GM23338 (cell line): ENCODE measurements around the gene BPIFB6. TPM values are rescaled to one million over a fixed set of nuclear protein-coding genes. Genes with fewer than 3 reads are reported as not detected.

ENCODE experiments used
- ATAC-seq: fragments of 200-7000 bp; cut with Tn5 transposase; 3 replicates; pipeline ENCODE4 v1.9.1; 2020
- DNase-seq: peaks from one replicate; pipeline ENCODE4 v3.0.0-alpha.2; 2015; ENCODE audit warnings: low spot score
- H2AFZ ChIP-seq: fragments of 200-600 bp; sonication (generic); 2 replicates; pipeline ENCODE4 v1.8.0; 2016; ENCODE audit warnings: antibody characterized with exemption, mild to moderate bottlenecking, moderate library complexity
- H3F3A ChIP-seq: fragments of 200-600 bp; sonication (generic); replicated peaks from 2 replicates; pipeline ENCODE4 v1.8.0; 2017; ENCODE audit warnings: antibody characterized with exemption, mixed run types, low read depth
- H3K27ac ChIP-seq: fragments of 200-600 bp; sonication (generic); 2 replicates; pipeline ENCODE4 v1.6.1; 2016; ENCODE audit warnings: low read depth
- H3K27me3 ChIP-seq: fragments of 200-600 bp; sonication (generic); 2 replicates; pipeline ENCODE4 v1.8.0; 2016; ENCODE audit warnings: mild to moderate bottlenecking, mixed run types, moderate library complexity; ENCODE audit not compliant: insufficient read depth
- H3K36me3 ChIP-seq: fragments of 200-600 bp; sonication (generic); 2 replicates; pipeline ENCODE4 v1.8.0; 2016; ENCODE audit warnings: mild to moderate bottlenecking; ENCODE audit not compliant: insufficient read depth
- H3K4me1 ChIP-seq: fragments of 200-600 bp; sonication (generic); 2 replicates; pipeline ENCODE4 v1.8.0; 2016; ENCODE audit warnings: mild to moderate bottlenecking, moderate library complexity; ENCODE audit not compliant: insufficient read depth
- H3K4me2 ChIP-seq: fragments of 200-600 bp; sonication (generic); 2 replicates; pipeline ENCODE4 v1.7.1; 2017; ENCODE audit warnings: mixed run types
- H3K4me3 ChIP-seq: fragments of 200-600 bp; sonication (generic); 2 replicates; pipeline ENCODE4 v1.6.1; 2016; ENCODE audit warnings: mixed run types
- H3K79me2 ChIP-seq: fragments of 200-600 bp; sonication (generic); replicated peaks from 2 replicates; pipeline ENCODE4 v1.8.0; 2017; ENCODE audit warnings: mild to moderate bottlenecking; ENCODE audit not compliant: insufficient read depth
- H3K9me2 ChIP-seq: fragments of 200-600 bp; sonication (generic); 2 replicates; pipeline ENCODE4 v1.8.0; 2017; ENCODE audit not compliant: insufficient read depth
- H4K20me1 ChIP-seq: fragments of 200-600 bp; sonication (generic); replicated peaks from 2 replicates; pipeline ENCODE4 v1.8.0; 2017; ENCODE audit warnings: mild to moderate bottlenecking; ENCODE audit not compliant: insufficient read depth
- H3K27ac Mint-ChIP-seq: 2 replicates; pipeline ENCODE4 v1.8.0; 2020; ENCODE audit warnings: inconsistent platforms, mild to moderate bottlenecking, moderate library complexity, mixed read lengths
- H3K27me3 Mint-ChIP-seq: 3 replicates; pipeline ENCODE4 v1.8.0; 2022; ENCODE audit warnings: low read depth, mild to moderate bottlenecking, moderate library complexity, mixed read lengths, inconsistent platforms; ENCODE audit not compliant: insufficient read depth, poor library complexity
- H3K36me3 Mint-ChIP-seq: 3 replicates; pipeline ENCODE4 v1.8.0; 2021; ENCODE audit warnings: low read depth, mild to moderate bottlenecking, inconsistent platforms, moderate library complexity, mixed read lengths
- H3K4me1 Mint-ChIP-seq: 3 replicates; pipeline ENCODE4 v1.8.0; 2020; ENCODE audit warnings: mild to moderate bottlenecking, inconsistent platforms, mixed read lengths
- H3K4me3 Mint-ChIP-seq: 3 replicates; pipeline ENCODE4 v1.8.0; 2021; ENCODE audit warnings: moderate library complexity, mild to moderate bottlenecking, inconsistent platforms, mixed read lengths
- H3K9me3 Mint-ChIP-seq: 3 replicates; pipeline ENCODE4 v1.8.0; 2020; ENCODE audit warnings: moderate library complexity, mild to moderate bottlenecking, inconsistent platforms, mixed read lengths
- EZH2phosphoT487 ChIP-seq: fragments of 200-600 bp; sonication (generic); IDR thresholded peaks from one replicate; pipeline ENCODE4 v1.8.1; 2018; ENCODE audit warnings: antibody characterized with exemption; ENCODE audit not compliant: unreplicated experiment
- STAT1 ChIP-seq: IDR thresholded peaks from one replicate; pipeline ENCODE4 v1.6.1; 2016; ENCODE audit warnings: antibody characterized with exemption; ENCODE audit not compliant: unreplicated experiment
- ZNF114 ChIP-seq: fragments of 250-450 bp; sonication (Bioruptor Pico); IDR thresholded peaks from 2 replicates; pipeline ENCODE4 v1.5.0; 2020; ENCODE audit warnings: mild to moderate bottlenecking, moderate library complexity
- polyA plus RNA-seq: library from polyadenylated mRNA; unstranded; fragments of >200 nt; fragmentation: Nextera tagmentation; extraction: Ambion mirVana; gene quantifications from 2 replicates; pipeline ENCODE4 v1.2.1, GENCODE V29; 2016
- total RNA-seq: library from RNA; depleted of rRNA; stranded (reverse); fragments of >200 nt; shearing (Covaris generic); gene quantifications from 2 replicates; pipeline ENCODE4 v1.2.3, GENCODE V29; 2014
- TF ChIP-seq, protein P1 (sequence below): fragments of 250-450 bp; sonication (Bioruptor Pico); IDR thresholded peaks from 2 replicates; pipeline ENCODE4 v1.5.0; 2020; ENCODE audit warnings: mild to moderate bottlenecking, moderate library complexity

BPIFB6 gene
- total and polyA plus RNA-seq, 2 experiments from 2014 or later: not detected

DNA sequence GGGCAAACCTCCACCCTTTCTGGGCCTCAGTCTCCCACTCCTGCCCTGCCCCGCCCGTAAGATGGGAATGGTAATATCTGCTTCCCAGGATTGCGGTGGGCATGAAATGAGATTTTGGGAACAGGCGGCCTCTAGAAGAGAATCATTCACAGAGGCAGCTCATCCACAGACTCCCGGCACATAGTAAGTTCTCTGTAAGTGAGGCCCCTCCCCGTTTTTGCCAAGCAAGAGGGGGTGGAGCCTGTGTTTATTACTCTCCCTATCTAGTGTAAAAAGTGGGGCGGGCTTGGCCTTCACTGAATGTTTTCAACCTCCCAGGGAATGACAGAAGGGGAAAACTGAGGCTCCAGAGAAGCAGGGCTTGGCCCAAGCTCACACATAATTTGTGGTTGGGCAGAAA, 47.3 kb upstream of the BPIFB6 start (continued):
- TF ChIP-seq, protein P1, sequence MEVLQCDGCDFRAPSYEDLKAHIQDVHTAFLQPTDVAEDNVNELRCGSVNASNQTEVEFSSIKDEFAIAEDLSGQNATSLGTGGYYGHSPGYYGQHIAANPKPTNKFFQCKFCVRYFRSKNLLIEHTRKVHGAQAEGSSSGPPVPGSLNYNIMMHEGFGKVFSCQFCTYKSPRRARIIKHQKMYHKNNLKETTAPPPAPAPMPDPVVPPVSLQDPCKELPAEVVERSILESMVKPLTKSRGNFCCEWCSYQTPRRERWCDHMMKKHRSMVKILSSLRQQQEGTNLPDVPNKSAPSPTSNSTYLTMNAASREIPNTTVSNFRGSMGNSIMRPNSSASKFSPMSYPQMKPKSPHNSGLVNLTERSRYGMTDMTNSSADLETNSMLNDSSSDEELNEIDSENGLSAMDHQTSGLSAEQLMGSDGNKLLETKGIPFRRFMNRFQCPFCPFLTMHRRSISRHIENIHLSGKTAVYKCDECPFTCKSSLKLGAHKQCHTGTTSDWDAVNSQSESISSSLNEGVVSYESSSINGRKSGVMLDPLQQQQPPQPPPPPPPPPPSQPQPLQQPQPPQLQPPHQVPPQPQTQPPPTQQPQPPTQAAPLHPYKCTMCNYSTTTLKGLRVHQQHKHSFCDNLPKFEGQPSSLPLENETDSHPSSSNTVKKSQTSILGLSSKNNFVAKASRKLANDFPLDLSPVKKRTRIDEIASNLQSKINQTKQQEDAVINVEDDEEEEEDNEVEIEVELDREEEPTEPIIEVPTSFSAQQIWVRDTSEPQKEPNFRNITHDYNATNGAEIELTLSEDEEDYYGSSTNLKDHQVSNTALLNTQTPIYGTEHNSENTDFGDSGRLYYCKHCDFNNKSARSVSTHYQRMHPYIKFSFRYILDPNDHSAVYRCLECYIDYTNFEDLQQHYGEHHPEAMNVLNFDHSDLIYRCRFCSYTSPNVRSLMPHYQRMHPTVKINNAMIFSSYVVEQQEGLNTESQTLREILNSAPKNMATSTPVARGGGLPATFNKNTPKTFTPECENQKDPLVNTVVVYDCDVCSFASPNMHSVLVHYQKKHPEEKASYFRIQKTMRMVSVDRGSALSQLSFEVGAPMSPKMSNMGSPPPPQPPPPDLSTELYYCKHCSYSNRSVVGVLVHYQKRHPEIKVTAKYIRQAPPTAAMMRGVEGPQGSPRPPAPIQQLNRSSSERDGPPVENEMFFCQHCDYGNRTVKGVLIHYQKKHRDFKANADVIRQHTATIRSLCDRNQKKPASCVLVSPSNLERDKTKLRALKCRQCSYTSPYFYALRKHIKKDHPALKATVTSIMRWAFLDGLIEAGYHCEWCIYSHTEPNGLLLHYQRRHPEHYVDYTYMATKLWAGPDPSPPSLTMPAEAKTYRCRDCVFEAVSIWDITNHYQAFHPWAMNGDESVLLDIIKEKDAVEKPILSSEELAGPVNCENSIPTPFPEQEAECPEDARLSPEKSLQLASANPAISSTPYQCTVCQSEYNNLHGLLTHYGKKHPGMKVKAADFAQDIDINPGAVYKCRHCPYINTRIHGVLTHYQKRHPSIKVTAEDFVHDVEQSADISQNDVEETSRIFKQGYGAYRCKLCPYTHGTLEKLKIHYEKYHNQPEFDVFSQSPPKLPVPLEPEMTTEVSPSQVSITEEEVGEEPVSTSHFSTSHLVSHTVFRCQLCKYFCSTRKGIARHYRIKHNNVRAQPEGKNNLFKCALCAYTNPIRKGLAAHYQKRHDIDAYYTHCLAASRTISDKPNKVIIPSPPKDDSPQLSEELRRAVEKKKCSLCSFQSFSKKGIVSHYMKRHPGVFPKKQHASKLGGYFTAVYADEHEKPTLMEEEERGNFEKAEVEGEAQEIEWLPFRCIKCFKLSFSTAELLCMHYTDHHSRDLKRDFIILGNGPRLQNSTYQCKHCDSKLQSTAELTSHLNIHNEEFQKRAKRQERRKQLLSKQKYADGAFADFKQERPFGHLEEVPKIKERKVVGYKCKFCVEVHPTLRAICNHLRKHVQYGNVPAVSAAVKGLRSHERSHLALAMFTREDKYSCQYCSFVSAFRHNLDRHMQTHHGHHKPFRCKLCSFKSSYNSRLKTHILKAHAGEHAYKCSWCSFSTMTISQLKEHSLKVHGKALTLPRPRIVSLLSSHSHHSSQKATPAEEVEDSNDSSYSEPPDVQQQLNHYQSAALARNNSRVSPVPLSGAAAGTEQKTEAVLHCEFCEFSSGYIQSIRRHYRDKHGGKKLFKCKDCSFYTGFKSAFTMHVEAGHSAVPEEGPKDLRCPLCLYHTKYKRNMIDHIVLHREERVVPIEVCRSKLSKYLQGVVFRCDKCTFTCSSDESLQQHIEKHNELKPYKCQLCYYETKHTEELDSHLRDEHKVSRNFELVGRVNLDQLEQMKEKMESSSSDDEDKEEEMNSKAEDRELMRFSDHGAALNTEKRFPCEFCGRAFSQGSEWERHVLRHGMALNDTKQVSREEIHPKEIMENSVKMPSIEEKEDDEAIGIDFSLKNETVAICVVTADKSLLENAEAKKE (CRISPR knock-in tag): no peak
- no peak for TF ChIP-seq ZNF114

DNA sequence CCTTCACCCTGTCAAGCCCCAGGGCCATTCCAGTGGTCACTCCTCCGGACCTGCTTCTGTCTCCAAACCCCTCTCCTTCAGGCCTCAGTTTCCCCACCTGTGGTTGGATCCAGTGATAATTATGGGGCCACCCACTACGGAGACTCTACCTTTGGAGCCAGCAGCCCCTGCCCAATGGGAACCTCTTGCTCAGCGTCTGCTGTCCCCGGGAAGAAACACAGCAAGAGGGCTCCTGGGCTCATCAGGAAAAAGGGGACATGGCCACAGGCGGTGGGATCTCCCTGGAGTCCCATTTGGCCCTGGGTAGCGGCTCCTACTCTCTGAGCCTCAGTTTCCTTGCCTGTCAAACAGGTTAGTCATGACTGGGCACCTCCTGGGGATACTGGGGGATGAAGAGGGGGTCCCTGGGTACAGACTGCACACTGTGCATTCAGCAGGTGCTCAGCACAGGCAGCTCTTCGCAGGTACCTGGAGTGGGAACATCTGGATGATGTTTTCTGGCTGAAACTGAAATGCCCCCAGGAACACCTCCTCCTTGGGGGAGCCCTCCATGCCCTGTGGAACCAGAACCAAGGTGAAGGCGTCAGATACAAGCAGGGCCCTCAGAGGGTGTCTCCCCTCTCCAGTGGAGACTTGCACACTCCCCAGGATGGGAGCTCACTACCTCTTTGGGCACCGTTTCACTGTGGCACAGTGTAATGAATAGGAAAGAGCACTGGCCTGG, 46.7 kb upstream of the BPIFB6 start:
- ATAC-seq (no peak), DNase-seq (no peak)
- no peak for TF ChIP-seq ZNF114
- no peak for TF ChIP-seq STAT1
- TF ChIP-seq EZH2phosphoT487: no peak
- Histone ChIP-seq H3K4me2 (no peak overlapping the region), H3K36me3 (no peaks in the 10 kb centered on the region), H2AFZ (0 out of 2 replicates have a peak overlapping the region, but pooled peaks have one; percentile 56), H4K20me1 (no peaks in the 10 kb centered on the region), H3K27me3 (no peaks in the 10 kb centered on the region), H3K9me2 (no peaks in the 10 kb centered on the region), H3F3A (no peaks in the 10 kb centered on the region), H3K79me2 (no peaks in the 10 kb centered on the region), H3K4me1 (no peaks in the 10 kb centered on the region), H3K27ac (no peak overlapping the region), H3K4me3 (no peak overlapping the region)
- H3K27ac Mint-ChIP-seq: no peak overlapping the region
- no peak overlapping the region for H3K4me3 Mint-ChIP-seq
- no peaks in the 10 kb centered on the region for H3K9me3 Mint-ChIP-seq
- H3K27me3 Mint-ChIP-seq: peaks cover 12% of the 10 kb centered on the region
- no peaks in the 10 kb centered on the region; the same call in 2 of the 3 replicates for H3K4me1 Mint-ChIP-seq
- H3K36me3 Mint-ChIP-seq: no peaks in the 10 kb centered on the region
